Hematopoietic multipotent progenitor cell treated with erythropoietin and hydrocortisone succinate and interleukin-3 and kit ligand, for 15 days (in vitro differentiated cells): Measurements from ENCODE around the gene GLRX3.

ENCODE experiments used
- DNase-seq: peaks from one replicate; pipeline ENCODE4 v3.0.0-alpha.2; 2015; ENCODE audit warnings: low spot score

The GLRX3 gene

DNA sequence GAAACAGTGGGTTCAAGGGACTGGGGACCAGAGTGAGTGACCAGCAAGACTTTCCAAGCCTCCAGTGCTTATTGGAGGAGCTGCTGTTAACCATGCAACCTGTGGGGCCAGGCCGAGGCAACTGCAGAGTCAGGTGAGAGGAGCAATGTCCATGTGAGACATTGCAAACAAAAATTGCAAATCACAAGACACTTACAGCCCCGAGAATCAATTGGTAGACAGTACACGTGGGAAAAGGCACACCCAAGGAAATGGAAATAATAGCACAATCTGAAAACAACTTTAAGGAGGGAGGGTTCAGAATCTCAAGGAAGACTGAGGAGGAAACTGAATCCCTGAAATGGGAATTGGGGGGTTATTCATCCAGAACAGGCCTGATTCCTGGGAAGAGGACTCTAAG lies 72.6 kb downstream of the GLRX3 start:
- DNase-seq = no peak

DNA sequence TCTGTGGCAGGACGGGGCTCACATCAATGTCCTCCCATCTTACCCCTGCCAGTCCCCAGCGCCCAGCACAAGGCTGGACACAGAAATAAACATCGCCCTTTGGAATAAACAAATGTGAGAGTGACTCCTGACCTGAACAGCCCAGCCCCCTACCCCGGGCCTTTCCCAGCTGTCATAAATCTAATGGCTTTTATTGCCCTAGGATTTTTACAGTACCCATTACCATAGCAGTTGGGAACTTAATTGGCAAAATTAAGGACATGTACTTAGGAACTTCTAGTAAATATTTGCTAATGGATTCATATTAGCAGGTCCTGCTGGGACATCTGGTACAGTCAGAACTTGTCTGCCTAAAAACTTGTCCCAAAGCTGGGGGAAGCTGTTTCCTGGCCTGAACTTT lies 76.6 kb downstream of the GLRX3 start:
- DNase-seq = no peak

DNA sequence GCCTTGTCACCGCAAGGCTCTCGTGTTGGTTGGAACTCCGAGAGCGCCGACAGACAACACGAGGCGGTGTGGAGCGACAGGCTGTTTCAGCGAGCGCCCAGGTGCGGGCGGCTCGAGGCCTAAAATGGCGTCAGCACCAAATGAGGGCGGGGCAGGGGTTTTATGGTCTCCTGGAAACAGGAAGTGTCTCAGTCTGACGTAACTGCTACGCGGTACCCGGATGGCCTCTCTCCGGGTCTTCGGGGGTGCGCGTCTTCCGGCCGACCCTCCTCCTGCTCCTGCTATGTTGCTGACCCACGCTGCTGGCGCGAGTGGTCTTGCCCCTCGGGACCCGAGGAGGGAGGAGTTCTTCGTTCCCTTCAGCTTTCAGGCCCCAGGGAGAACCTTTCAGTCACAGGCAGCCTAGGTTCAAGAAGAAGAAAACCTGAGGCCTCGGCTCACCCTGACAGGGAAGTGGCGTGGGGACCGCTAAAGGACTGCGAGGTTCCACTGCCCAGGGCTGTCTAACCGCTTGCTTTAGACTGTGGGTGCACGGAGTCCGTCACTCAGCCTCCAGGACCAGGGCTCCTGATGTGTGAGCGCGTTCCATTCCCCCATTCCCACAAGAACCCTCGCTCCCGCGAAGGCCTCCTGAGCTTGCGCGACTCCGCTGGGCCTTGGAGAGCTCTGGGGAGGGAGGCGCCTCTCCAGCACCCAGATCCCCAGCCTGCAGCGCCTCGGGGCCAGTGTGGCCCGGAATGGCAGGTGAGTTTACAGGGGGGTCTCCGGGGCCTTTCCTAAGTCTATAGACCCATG lies 77.3 kb downstream of the GLRX3 start:
- DNase-seq = no peak

DNA sequence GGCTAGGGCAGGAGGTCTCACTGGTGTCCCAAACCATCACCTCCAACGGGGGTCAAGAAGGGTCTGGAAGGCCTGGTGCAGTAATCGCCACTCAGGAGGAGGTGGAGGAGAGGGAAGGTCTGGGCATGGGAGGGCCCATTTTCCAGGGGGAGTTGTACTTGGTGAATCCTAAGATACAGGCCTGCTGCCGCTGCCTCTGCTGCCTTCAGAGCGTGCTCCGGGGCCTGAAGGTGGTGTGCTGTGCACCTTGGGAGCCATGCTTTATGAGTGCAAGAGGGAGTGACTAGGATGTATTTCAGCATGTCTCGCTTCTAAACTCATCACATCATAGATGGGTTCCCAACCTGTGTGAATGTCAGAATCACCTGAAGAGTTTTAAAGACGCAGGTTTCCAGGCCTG lies 78.2 kb downstream of the GLRX3 start:
- DNase-seq = no peak

DNA sequence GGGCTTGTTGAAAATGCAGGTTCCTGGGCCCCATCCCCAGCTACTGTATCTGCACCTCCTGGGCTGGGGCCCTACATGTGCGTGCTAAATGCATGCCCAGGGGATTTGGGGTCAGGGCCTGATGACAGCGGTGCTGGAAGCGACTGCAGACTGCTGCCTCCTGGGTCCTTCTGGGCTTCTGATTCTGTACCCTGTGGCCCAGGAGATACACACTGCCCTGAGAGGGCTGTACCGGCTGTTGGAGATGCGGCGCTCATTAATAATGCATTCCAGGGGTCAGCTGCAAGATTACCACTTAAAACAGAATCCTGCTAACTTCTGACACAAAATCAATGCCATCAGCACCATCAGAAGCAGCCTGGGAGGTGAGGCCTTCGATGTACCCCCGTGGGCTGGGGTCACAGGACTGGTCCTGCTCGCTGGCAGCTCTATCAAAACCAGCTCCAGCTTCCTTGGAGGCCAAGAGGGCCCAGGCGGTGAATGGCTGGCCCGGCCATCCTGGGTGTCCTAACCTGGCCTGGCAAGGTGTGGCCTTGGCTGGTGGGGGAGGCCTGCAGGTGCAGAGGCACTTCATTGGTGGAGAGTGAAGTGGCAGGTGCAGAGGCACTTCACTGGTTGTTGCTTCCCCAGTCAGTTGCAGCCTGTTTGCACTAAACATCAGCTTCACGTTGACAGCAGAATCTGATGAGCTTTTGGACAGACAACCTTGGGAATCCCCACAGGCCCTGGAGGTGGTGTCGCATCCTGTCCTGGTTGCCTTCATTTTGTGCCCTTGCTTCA lies 79.2 kb downstream of the GLRX3 start:
- no peak for DNase-seq

DNA sequence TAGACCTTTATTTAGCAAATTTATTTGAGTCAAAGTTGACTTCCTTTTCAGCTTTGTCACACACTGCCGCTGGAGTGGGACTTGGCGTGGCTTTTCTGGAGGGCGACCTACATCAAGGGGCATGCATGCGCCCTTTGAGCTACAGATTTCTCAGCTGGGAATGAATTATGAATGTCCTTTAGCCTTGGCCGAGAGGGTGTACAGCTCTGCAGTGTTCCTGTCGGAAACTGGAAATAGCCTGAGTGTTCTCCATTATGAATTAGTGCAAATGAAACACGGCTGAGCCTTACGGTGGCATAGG lies 79.7 kb downstream of the GLRX3 start:
- DNase-seq = no peak

DNA sequence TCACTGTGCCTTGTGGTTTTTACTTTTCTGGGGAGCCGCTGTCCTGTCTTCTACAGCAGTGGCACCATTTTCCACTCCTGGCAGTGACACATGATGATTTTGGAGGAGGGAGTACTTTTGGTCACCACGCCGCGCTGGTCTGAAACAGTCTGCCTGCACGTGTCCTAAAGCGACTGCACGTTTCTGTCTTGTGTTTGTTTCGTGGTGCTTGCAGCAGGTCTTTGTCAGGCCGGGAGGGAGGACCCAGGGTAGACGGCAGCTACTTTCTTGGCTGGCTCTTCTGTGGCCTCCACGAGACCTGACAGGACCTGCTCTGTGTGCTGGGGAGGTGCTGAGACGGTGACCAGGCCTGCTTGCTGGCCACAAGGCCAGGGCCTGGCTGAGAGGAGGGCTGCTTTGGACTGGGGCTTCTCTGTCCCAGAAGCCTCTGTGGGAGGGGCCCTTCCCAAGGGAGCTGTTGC lies 82.0 kb downstream of the GLRX3 start:
- DNase-seq = no peak

DNA sequence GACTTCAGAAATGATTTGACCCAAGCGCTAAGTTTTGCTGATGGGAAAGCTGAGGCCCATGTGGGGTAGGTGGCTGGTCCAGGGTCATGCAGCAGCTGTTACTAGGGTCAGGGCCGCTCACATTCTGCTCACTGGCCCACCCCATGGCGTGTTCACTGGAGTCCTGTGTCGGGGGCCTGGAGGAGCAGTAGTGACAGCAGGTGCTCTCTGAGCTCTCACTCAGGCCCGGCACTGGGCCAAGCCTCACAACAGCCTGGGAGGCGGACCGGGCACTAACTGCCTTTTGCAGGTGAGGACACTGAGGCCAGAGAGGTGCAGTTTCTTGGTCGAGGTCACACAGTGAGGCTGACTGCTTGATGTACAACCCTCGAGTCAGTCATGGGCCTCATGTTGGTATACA lies 82.7 kb downstream of the GLRX3 start:
- DNase-seq = no peak

DNA sequence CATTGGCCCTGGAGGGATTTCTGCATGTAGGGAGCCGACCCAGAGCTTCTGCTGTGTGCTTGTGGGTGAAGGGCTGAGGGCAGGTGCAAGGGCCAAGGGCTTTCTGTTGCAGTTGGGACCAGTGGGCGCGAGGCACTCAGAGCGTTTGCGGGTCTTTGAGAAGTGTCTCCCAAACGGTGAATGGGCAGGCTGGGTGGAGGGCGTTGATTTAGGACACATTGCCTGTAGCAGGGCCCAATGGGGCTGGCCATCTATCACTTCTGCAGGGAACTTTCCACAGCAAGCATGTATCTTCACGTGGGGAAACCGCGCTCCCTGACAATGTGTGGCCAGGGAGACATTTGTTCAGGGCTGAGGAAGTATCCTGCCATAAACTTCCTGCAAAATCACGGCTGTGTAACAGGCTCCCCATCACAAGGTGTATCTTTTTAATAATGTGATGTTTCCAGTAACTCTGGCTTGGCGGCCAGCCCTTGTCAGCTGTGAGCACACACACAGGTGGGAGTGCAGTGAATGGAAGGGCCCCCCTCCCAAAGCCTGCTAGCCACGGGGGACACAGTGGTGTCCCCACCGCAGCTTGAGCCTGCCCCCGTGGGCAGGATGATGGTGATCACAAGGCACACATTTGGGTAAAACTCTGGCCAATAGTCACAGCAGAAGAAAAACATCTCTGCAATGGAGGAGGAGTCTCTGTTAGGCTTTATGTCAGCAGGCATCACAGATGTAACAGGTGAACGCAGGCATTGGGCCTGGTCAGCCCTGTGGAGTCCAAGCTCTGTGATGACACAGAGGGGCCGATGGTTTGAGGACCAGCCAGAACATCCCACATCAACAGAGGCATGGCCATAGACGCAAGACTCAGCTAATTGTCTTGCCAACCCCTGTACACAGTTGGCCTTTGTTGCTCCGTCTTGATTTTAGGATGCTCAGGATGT lies 84.3 kb downstream of the GLRX3 start:
- DNase-seq = no peak

DNA sequence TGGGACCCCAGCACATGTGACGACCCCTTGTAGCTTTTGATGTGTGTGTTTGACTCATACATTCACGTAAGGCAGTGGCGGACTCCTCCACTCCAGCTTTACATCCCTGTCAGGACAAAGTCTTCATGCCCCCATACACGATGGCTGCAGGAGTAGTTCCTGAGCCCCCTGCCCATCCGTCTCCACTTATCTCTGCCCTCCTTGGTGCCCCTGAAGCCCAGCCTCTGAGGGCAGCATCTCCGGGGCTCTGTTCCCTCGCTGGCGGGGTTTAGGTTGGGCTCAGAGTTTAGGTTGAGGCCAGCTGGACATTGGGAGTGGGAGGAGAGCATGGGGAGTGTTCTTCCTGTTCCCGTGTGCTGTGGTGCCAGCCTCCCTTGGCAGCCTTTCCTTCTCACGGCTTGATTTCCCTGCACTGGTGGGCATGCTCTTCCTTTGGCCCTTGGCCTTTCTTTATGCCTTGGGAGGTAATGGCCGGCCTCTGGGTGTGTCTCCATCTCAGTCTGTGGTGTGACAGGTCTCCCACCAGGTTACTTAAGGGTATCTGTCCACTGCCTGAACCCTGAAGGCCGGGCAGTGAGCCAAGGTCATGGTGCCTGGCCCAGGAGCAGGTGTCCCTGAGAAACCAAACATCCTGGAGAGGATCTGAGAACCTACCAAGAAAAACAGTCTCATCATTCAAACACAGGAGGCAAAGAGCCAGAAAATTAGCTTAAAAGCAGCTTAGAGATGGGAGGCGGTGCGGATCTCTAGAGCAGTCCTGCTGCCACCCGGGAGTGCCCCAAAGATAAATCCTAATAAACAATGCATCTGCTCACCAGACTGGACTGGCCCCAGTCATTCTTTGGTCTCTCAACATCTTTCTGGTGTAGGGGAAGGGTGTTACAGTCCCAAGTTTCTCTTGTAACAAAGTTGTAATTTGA lies 85.5 kb downstream of the GLRX3 start:
- no peak for DNase-seq

DNA sequence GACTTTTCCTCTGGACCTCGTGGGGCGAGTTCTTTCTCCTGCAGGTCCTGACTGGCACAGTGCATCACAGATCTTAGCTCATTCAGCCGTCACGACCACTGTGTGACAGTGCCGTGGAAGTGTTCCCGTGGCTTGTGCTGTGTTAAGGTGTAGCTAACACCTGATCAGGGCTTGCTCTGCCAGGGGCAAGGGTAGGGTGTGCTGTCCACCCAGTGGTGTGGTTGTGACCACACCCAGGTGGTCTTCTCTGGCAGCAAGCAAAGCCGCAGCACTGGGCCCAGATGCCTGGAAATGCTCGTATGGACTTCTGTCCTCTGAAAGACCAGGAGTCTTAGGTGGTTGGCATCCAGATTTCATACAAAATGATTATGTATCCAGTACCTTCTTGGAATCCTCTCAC lies 86.2 kb downstream of the GLRX3 start:
- no peak for DNase-seq

DNA sequence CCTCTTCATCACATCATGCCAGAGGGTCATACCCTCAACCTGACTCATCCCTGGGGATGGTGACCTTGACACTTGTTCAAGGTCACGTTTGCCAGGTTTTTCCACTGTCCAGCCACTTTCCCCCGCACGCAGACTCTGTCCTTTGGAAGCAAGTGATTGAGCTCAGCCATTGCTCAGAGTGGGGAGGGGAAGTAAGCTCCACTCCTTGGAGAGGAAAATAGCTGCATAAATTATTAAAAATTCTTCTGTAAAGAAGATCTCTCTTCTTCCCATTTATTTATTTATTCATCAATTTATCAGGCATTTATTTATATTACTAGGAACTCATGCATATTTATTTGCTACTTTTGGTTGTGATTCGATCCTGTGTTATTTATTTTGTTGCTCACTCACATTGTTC lies 88.0 kb downstream of the GLRX3 start:
- DNase-seq = no peak

DNA sequence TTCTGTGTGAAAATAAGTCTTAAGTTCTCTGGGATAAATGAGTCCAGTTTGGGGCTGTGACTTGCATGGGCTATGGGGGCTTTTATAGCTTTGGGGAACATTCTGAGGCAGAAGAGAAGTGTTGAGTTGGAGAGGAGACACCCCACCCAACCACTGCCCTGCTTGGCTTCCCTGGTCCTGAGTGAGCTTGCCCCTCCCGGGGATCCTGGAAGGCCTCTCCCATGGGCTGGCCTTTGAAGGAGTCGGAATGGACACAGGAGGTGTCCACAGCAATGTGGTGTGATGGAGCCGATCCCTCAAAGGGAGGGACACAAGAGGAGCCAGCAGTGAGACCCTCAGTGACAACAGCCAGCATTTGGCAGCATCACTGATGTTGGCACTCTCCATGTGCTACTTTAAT lies 89.8 kb downstream of the GLRX3 start:
- DNase-seq = no peak

DNA sequence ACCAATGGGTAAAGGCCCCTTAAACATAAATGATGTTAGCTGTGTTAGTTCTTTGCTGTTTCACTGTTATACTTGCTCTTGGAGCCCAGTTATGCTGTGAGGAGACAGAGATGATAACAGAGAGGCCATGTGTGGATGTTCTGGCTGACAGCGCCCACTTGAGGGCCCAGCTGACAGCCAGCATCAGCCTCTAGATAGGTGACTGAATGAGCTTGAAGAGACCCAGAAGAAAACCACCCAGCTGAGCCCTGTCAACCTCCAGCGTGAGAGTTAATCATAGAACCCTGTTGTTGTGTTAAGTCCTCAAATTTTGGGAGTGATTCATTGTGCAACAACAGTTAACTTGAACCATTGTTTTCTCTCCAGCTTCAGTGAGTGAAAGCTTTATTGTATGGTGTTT lies 91.7 kb downstream of the GLRX3 start:
- no peak for DNase-seq
